HepG2 (cell line): Measurements from ENCODE around the gene ASCC3.

Experiments
- CHD2 ChIP-seq: IDR thresholded peaks from 2 replicates; pipeline ENCODE4 v1.6.1; 2011; ENCODE audit warnings: low read depth, low read length, improper control_type of control experiment
- HCFC1 ChIP-seq: fragments of 150-350 bp; IDR thresholded peaks from 2 replicates; pipeline ENCODE4 v1.6.1; 2014; ENCODE audit warnings: low read depth, low read length
- POLR2A ChIP-seq, 2 experiments: IDR thresholded peaks; 2 replicates each; pipeline ENCODE4 v1.6.1; 2011; ENCODE audit warnings: low read depth in 2 of 2, low read length in 2 of 2, mild to moderate bottlenecking in 1 of 2, moderate library complexity in 1 of 2; ENCODE audit not compliant: insufficient read depth in 1 of 2
- POLR2AphosphoS5 ChIP-seq: IDR thresholded peaks from 2 replicates; pipeline ENCODE4 v1.6.1; 2012; ENCODE audit warnings: low read depth, low read length
- SMAD1 ChIP-seq: sonication (generic); formaldehyde crosslinking; IDR thresholded peaks from 2 replicates; pipeline ENCODE4 v1.4.0; 2020; ENCODE audit warnings: missing genetic modification reagents, low read depth, mild to moderate bottlenecking, borderline replicate concordance
- TAF1 ChIP-seq: sonication (generic); formaldehyde crosslinking; IDR thresholded peaks from 2 replicates; pipeline ENCODE4 v1.4.0; 2020; ENCODE audit warnings: missing genetic modification reagents
- ZNF33B ChIP-seq: sonication (generic); formaldehyde crosslinking; IDR thresholded peaks from 2 replicates; pipeline ENCODE4 v1.5.1; 2020; ENCODE audit warnings: mild to moderate bottlenecking, missing genetic modification reagents
- ZNF383 ChIP-seq: sonication (generic); formaldehyde crosslinking; IDR thresholded peaks from 2 replicates; pipeline ENCODE4 v1.4.0; 2020; ENCODE audit warnings: missing genetic modification reagents, mild to moderate bottlenecking, borderline replicate concordance
- ZNF546 ChIP-seq: sonication (generic); formaldehyde crosslinking; conservative IDR thresholded peaks from 2 replicates; pipeline ENCODE4 v1.8.1; 2023; ENCODE audit warnings: mild to moderate bottlenecking, missing genetic modification reagents
- TF ChIP-seq, protein P1 (sequence below): sonication (generic); formaldehyde crosslinking; IDR thresholded peaks from 2 replicates; pipeline ENCODE4 v1.9.0; 2021; ENCODE audit warnings: missing genetic modification reagents, borderline replicate concordance
- TF ChIP-seq, protein P2 (sequence below): sonication (generic); formaldehyde crosslinking; IDR thresholded peaks from 2 replicates; pipeline ENCODE4 v1.5.0; 2020; ENCODE audit warnings: mild to moderate bottlenecking, missing genetic modification reagents
- TF ChIP-seq, protein P3 (sequence below): sonication (generic); formaldehyde crosslinking; IDR thresholded peaks from 2 replicates; pipeline ENCODE4 v1.5.0; 2020; ENCODE audit warnings: mild to moderate bottlenecking, missing genetic modification reagents, moderate library complexity

GRCh38 chr6:100724696-100725095, 156.4 kb downstream of the ASCC3 start:
- TF ChIP-seq SMAD1, result no peak
- no peak for TF ChIP-seq POLR2AphosphoS5
- TF ChIP-seq POLR2A (IDR thresholded peaks at IDR 0.05; ENCODE audit: insufficient read depth in 1 of 2, low read depth in 2 of 2, low read length in 2 of 2), result no peak
- no peak for TF ChIP-seq ZNF383
- TF ChIP-seq HCFC1, result no peak
- no peak for TF ChIP-seq CHD2
- TF ChIP-seq ZNF546 (CRISPR knock-in tag), result no peak
- no peak for TF ChIP-seq ZNF33B
- no peak for TF ChIP-seq TAF1 (CRISPR knock-in tag)
- TF ChIP-seq, protein P1, sequence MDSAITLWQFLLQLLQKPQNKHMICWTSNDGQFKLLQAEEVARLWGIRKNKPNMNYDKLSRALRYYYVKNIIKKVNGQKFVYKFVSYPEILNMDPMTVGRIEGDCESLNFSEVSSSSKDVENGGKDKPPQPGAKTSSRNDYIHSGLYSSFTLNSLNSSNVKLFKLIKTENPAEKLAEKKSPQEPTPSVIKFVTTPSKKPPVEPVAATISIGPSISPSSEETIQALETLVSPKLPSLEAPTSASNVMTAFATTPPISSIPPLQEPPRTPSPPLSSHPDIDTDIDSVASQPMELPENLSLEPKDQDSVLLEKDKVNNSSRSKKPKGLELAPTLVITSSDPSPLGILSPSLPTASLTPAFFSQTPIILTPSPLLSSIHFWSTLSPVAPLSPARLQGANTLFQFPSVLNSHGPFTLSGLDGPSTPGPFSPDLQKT (CRISPR knock-in tag), result no peak
- TF ChIP-seq, protein P2, sequence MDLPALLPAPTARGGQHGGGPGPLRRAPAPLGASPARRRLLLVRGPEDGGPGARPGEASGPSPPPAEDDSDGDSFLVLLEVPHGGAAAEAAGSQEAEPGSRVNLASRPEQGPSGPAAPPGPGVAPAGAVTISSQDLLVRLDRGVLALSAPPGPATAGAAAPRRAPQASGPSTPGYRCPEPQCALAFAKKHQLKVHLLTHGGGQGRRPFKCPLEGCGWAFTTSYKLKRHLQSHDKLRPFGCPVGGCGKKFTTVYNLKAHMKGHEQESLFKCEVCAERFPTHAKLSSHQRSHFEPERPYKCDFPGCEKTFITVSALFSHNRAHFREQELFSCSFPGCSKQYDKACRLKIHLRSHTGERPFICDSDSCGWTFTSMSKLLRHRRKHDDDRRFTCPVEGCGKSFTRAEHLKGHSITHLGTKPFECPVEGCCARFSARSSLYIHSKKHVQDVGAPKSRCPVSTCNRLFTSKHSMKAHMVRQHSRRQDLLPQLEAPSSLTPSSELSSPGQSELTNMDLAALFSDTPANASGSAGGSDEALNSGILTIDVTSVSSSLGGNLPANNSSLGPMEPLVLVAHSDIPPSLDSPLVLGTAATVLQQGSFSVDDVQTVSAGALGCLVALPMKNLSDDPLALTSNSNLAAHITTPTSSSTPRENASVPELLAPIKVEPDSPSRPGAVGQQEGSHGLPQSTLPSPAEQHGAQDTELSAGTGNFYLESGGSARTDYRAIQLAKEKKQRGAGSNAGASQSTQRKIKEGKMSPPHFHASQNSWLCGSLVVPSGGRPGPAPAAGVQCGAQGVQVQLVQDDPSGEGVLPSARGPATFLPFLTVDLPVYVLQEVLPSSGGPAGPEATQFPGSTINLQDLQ (CRISPR knock-in tag), result no peak
- TF ChIP-seq, protein P3, sequence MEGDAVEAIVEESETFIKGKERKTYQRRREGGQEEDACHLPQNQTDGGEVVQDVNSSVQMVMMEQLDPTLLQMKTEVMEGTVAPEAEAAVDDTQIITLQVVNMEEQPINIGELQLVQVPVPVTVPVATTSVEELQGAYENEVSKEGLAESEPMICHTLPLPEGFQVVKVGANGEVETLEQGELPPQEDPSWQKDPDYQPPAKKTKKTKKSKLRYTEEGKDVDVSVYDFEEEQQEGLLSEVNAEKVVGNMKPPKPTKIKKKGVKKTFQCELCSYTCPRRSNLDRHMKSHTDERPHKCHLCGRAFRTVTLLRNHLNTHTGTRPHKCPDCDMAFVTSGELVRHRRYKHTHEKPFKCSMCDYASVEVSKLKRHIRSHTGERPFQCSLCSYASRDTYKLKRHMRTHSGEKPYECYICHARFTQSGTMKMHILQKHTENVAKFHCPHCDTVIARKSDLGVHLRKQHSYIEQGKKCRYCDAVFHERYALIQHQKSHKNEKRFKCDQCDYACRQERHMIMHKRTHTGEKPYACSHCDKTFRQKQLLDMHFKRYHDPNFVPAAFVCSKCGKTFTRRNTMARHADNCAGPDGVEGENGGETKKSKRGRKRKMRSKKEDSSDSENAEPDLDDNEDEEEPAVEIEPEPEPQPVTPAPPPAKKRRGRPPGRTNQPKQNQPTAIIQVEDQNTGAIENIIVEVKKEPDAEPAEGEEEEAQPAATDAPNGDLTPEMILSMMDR (CRISPR knock-in tag), result no peak
